Activated naive CD8-positive, alpha-beta T cell treated with anti-CD3 and anti-CD28 coated beads, Interleukin-2, amount 50 U/mL, for 16 hours (primary cell): Measurements from ENCODE around the gene KIRREL3.

ENCODE experiments used
- DNase-seq: peaks from one replicate; pipeline ENCODE4 v3.0.0-alpha.2; 2020; ENCODE audit warnings: low read depth, low spot score

KIRREL3 gene

DNA sequence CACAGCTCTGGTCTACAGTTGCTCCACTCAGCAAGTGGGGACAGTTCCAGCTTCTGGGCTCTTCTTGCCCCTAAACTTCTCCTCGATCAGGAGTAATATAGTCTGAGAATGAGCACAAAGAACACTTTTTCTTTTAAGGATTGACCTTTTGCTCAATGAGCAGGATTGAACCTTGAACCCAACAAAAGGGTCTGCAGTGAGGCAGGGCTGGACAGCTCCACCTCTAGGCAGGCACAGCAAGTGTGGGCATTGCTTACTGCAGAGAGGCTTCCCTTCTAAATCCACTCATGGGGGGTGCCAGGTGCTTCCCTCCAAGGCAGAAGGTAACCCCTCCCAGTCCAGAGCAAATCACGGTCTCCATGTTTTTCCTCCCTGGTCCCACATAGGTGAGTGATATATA is 365.6 kb downstream of the KIRREL3 start:
- DNase-seq, result no peak

DNA sequence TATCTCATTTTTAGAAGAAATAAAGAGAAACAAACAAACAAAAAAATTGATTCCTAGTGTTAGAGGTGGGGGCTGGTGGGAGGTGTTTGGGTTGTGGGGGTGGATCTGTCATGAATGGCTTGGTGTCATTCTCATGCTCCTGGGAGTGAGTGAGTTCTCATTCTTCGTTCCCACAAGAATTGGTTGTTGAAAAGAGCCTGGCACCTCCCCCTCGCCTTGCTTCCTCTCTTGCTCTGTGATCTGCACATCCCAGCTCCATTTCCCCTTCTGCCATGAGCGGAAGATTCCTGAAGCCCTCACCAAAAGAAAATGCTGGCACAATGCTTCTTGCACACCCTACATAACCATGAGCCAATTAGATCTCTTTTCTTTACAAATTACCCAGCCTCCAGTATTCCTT is 367.2 kb downstream of the KIRREL3 start:
- no peak for DNase-seq

DNA sequence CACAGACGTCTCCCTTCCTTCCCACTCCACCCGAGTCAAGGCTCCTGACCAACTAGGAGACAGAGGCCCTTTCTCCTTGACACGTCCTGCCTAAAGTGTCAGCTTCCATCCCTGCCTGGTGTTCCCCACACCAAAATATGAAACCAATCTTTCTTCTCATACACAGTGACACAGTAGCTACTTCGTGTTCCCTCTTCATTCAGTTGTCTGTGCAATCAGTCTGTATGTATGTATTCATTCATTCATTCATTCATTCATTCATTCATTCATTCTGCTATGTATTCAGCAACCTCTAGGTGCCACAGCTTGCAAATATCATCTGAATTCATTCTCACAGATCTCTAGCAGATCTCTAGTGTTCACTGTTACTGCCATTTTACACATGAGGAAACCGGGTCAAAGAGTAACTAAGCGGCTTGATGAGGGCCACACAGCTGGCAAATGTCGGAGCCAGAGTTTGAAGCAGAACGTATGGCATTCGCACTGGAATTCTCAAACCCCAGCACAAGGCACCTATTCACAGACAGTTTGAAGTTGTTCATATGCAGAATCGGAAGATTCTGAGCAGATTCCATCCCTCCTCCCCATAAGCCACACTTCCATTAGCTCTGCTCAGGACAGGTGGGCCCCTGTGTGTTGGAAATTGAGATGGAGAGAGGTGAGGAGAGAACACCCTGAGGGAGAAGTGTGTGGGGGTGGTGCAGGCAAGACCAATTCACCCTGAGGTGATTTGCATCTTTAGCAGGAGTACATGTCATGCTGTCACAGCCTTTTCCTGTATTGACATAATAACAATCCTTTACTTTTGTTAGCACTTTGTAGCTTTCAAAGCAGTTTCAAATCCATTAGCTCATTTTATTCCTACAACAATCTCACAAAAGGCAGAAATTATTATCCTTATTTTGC is 369.4 kb downstream of the KIRREL3 start:
- no peak for DNase-seq

DNA sequence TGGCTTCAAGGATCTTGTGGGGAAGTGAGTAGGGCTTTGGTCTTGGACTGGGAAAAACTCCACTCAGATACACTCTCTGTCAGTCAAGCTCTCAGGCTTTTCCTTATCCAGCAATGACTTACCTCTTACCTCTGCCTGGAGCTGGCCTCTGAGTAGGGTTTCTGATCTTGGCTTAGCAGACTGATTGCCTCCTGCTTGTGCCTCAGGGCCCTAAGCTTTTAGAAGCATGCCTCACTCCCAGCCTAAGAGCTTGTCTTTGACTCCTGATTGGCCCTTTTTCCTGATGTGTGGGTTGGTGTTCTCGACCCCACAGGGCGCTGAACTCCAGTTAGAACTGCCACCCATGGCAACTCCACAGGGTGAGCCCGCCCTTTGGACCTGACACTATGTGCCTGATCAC is 370.1 kb downstream of the KIRREL3 start:
- DNase-seq, result no peak

DNA sequence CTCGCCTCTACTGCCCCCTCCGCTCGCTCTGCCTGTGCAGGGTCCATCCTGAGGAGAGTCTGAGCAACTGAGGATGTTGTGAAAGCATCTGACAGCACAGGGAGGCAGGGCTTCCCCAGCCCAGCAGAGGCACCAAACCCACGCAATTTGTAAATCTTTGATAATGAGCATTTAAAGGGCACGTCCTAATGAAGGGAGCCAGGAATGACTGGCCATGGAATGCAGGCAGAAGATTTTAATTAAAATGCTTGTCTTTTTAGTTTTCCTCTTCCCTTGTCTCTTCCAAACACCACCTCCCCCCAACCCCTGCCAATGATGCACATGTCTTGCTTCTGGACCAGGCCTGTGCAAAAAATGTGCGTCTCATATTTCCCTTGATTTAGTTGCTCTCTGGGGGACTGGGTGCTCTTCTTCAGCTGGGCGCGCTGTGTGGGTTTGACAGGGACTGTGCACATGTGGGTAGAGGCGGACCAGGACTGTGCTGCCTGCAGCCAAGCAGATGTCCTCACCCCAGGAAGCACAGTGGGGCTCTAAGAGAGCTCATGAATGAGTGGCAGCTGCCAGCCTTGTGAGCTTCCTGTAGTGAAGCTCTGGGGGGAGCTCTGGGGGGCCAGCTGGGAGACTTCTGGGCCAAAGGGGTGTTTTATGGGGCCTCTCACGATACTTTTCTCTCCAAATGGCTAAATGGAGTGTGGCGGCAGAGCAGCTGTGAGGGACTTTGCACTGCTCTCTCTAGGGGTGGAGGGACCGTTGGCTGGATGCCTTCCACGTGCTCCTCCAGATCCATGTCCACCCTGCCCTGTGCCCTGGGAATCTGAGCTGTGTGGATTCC is 371.6 kb downstream of the KIRREL3 start:
- no peak for DNase-seq

DNA sequence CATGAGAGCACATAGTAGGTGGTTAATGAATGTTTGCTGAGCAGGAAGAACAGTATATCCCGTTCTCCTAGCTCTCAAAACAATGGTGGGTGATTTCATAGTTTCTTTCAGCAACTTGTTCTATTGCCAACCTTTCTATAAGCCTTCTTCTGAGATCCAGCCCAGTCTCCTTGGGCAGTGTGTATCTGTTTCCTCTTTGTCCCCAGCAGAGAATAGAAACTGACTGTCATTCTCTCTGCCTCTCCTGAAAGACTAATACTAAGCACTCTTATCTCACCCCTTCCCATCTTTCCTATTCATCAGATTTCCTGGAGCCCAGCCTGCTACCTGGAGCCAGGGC is 372.1 kb downstream of the KIRREL3 start:
- DNase-seq, result no peak

DNA sequence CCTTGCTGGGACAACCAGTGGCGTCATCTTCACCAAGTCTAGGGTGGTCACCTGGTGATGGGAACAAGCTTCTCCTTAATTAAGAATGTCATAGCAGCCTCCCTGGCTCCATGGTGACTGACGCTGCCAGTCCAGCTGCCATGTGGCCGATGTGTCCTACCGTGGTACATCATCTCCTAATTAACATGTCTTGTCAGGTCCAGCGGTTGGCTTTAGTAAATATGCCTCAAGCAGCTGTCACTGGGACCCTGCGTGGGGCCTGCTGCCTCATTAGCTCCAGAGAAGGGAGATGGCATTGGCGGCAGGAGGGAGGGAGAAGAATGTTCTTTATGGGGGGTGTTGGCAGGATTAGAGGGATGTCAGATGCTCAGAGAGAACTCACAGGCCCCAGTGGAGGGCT is 373.1 kb downstream of the KIRREL3 start:
- DNase-seq, result no peak

DNA sequence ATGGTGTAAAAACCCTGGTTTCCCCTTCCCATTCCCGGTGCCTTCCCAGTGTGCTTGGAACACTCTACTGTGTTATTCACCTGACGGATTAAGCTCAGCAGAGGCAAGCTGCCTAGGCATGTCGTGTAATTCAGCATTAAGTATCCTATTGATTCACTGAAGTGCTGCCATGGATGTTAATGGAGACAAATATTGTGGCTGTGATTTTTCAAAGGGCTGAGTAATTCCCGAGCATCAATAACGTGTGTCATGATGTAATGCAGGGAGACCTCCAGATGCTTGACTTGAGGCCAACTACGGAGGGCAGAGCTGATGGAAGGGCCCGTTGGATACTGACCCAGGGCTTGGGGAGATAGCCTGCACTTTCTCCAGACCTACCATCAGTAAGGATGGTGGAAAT is 376.1 kb downstream of the KIRREL3 start:
- no peak for DNase-seq

DNA sequence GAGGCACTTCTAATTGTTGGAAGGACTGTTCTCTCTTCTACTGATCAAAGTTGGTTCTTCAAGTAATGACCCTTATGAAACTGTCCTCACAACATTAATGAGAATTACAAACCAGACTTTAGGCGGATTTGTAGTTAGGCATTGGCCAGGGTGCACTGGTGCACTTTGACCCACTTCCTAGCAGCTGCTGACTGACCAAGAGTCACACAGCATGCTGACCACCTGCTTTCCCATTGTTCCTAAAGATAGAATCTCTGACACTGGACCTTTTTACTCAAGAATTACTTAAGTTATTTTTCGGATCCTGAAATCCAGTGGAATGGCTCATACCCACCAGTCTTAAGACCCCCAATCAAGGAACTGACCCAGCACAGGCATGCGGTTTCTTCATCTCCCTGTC is 381.1 kb downstream of the KIRREL3 start:
- no peak for DNase-seq

DNA sequence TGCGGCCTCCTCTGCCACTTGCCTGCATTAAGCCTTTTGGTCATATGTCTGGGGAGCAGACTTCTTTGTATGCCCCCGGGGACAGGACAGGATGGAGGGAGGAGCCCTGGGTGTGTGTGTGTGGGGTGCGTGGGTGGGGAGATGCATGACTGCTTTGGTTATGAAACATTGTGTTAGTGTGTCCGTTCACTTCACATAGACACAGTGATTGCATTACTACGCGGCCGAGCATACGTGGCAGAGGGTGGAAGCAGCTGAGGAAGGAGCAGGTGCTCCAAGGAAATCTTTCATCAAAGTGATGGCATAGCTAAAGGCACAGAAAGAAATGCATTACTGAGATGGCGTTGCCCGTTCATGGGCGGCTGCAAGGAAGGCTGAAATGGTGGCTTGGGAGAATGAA is 384.7 kb downstream of the KIRREL3 start:
- no peak for DNase-seq

DNA sequence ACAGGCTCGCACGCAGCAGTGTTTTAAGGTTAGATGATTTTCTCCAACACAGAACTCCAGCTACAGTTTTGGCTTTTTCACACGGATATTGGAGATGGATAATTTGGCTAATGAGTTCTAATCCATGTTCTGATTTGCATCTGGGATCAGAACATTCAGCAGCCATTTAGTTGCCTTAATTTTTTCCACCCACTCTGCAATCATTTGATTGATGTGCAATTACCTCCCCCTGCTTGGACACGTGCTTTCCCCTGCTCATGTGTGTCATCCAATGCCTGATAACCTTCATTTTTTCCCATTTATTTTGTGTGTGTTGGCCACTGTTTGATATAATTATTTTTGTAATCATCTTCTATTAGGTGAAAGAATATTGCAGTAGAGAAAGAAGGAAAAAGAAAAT is 387.3 kb downstream of the KIRREL3 start:
- no peak for DNase-seq

DNA sequence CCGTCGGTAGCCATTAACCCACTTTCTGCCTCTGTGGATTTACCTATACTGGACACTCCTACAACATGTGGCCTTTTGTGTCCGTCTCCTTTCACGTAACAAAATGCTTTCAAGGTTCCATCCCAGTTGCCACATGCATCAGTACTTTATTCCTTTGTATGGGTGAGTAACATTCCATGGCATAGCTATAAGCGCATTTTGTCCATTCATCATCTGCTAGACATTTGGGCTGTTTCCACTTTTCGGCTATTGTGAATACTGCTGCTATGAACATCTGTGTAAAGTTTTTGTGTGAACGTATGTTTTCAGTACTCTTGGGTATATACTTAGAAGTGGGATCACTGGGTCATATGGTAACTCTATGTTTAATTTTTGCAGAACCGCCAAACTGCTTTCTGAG is 387.9 kb downstream of the KIRREL3 start:
- DNase-seq, result no peak

DNA sequence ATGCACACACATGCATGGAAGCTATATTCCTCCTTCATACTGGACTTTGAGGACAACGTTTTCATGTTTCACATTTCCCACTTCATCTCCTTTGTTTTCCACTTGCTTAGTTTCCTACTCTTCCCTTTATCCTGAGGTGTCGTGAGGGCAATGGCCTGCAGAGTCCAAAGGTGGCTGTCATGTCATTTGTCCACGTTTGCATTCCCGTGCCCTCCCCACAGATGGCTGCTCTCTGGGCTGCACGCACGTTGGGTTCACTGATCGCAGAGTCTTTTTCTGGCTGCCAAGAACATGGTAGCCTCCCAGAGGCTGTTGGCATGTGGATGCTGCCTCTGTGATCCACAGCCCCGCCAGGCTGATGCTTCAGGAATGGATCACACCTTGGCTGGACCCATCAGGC is 389.1 kb downstream of the KIRREL3 start:
- DNase-seq, result no peak

DNA sequence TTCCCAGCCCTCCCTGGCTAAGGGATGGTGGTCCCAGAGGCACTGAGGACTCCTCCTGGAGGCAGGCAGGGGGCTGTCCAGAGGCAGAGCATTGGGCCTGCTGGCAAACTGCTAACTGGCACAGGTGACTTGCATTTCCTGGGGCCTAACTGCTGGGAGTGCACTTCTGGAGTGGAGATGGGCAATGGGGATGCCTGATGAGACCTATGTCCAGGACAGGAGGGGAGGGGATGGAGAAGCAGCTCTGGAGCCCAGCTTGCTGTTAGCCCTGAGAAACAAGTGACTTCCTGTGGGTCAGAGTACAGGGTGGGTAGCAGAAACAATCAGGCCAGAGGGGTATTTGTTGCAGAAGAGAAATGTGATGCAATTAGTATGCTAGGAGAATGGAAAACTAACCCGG is 391.9 kb downstream of the KIRREL3 start:
- DNase-seq, result no peak

DNA sequence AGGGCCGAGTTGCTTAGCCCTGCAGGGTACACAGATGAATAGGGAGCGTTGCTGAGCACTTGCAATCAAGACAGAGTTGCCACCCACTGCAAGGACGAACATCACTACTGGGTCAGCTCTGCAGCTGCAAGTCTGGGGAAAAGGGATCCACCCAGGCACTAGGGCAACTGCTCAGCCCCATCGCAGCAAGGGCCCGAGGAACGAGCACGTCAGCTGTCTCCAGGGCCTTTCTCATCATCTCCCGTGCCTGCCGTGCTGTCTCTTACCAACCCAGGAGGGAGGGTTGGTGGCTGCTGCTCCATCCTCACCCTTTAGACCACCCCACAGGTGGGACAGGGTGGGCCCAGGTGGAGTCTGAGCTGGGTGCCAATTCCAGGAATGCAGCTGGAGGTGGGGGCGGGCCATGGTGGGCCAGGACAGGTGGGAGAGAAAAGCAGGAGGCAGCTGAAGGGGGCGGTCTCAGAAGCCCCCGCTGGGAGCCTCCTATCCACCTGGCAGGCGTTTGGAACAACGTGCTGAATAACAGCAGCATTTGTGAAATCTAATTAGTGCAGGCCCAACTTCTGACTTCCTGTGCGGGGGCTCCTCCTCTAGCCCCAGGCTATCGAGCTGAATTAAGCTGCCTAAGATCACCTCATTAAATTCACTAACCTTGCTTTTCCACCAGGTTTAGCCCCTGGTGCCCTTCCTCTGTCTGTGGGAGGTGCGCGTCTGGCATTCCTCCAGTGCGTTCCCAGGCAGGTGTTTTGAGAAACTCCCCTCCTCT is 392.6 kb downstream of the KIRREL3 start:
- no peak for DNase-seq

DNA sequence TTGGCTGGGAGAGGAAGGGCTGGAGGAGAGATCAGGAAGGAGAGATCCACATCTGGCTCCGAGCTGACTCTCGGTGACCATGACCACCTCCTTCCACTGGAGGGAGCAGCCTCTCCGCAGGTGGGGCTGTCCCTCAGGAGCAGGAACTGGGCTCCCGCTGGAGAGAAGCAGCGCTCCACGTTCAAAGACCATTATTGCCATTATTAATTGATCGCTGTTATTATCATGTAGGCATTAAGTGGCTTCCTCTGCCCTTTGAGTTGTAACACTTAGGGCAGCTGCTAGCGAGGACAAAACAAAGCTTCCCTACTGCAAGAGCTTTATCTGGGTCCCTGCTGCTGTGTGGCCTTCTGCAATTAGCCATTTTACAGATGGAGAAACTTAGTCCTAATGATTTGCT is 393.2 kb downstream of the KIRREL3 start:
- DNase-seq, result no peak

DNA sequence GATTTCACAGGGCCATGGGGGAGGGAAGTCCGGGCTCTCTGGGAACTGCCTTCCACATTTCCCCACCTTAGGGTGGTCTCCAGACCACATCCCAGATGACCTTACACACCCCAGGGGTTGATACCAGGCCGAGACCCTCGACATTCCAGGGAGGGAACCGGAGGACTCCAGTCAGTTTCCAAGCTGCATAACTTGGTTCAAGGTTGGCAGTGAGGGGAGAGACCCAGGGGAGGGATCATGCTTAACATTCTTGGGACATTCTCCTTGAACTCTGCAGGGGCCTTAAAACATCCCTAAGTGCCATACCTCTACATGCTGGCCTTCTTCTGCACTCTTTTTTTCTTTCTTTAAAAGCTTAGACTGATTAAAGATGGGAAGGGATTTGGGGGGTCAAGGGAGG is 394.1 kb downstream of the KIRREL3 start:
- no peak for DNase-seq

DNA sequence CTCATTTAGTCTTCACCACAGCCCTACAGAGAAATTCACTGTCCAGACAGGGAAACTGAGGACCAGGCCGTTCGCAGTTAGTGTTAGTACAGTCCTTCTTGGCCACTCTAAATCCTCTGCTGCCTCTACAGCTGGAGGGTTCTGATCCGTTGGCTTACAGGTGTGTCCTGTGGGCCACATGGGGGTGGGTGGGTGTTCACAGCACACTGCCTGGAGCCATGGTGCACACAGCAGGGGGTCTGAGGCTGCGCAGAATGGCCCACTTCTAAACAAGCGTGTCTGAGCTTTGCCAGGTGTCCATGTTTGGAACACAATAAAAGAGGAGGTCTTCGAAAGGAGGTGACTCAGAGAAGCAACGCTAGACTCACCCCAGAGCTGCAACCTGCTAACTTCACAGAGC is 396.1 kb downstream of the KIRREL3 start:
- DNase-seq, result no peak

DNA sequence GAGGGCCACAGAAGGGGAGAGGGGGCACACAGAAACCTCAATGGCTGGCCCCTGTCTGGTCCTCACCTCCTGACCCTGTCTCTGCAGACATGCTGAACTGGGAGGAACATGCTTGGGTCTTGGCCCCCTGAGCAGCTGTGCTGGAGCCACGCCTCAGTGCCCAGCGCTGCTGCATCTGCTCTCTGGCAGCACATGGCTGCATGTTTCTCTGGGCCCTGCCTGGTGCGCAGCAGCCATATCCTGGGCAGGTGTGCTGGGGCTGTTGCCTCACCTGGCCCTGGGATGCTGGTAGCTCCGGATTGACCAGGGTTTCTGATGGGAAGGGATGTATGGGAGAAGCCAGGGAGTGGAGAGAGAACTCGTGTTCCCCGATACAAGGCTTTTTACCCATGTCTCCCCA is 397.1 kb downstream of the KIRREL3 start:
- no peak for DNase-seq

DNA sequence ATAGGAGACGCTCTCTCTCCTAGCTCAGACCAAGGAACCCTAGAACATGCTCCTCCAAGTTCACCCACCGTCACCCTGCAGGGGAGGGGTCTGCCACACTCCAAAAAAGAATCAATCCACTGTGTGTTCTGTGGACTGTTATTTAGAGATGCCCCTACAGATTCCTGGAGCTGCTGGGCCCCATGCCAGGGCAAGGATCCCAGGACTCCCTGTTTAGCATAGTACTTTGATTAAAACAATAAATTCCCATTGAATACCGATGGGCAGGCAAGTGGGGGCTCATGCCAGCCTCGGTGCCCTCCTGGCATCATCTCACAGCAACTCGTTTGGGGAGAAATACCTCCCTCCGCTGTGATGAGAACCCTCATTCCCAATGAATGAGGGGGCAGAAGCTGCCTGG is 397.6 kb downstream of the KIRREL3 start:
- DNase-seq, result no peak

DNA sequence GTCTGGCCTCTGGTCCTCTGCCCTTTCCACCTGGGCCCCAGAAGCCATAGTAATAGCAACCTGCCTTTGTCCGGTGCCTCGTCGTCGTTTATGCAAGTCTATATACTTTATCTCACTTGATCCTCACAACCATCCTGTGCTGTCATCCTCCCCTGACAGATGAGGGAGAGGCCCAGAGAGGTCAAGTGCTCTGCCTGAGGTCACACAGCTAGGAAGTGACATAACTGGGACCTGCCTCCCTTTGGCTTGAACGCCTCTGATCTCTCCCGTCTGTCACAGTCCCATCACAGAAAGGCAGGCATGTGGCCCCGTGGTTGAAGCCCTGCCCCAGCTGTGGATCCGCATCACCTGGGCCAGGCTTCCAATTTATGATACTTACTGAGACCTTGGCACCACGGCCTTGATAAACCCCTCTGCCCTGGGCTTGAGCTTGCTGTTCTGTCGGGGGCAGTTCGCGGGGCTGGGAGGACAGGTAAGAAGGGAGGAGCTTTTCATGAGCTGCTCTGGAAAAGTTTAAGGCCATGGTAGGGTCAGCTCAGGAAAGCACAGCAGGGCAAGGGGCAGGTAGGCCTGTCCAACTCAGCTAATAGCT is 398.1 kb downstream of the KIRREL3 start:
- no peak for DNase-seq
